ENCODE data around the gene RSF1. TPM values are rescaled to one million over a fixed set of nuclear protein-coding genes. Genes with fewer than 3 reads are reported as not detected.

Gene RSF1
- total and polyA plus RNA-seq, 2 donors (not counting 1 experiment from before 2014, with no cell fraction given) = 4.8 to 104 TPM

DNA sequence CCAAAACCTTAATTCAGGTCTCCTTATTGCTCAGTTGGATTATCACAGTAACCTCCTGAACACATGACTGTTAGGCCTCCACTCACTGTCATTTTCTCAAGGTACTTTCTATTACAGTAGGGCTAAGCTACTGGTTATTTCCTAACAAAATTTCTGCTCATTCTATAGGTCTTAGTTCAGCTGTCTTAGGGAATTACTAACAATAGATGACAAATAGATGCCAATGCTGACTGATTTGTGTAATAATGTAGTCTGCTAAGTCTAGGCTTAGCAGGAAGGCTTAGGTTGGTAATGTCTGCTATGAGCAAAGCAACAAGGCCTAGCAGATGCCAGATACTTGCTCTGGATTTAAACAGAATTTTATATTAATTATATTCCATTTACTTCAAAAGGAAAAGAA, 58.1 kb downstream of the RSF1 start:
- no peak for ATAC-seq (ENCODE audit: low read depth)
- Mint-ChIP-seq H3K4me3 (no peak overlapping the region), H3K4me1 (peaks cover 10% of the 10 kb centered on the region), H3K27ac (no peak overlapping the region), H3K27me3 (no peaks in the 10 kb centered on the region), H3K9me3 (ENCODE audit: insufficient read depth) (no peaks in the 10 kb centered on the region)
- ChIA-PET POLR2A (interaction anchor here (0.6 kb wide), 1 partner anchor 58 kb away, joined by 4 read pairs; the partner anchor contains the start of gene RSF1), CTCF (interaction anchor here (1.0 kb wide), 1 partner anchor 13 kb away, joined by 4 read pairs; no protein-coding TSS in a partner anchor)
- H3K4me1 ChIP-seq (ENCODE audit: control insufficient read depth in 2 of 2, insufficient read depth in 2 of 2, low read length in 2 of 2) = no peaks in the 10 kb centered on the region
- no peak overlapping the region for H2AFZ ChIP-seq (ENCODE audit: insufficient read depth, low read depth, low read length, poor library complexity, severe bottlenecking)
- H3K36me3 ChIP-seq (replicated peaks in 1 of 2; ENCODE audit: control extremely low read depth in 1 of 2, control insufficient read depth in 1 of 2, extremely low read depth in 1 of 2, insufficient read depth in 2 of 2, low read length in 1 of 2) = peaks cover 12 to 29% of the 10 kb centered on the region in 2 experiments
- no peak overlapping the region for H3K27ac ChIP-seq (ENCODE audit: low read length in 2 of 2)
- no peaks in the 10 kb centered on the region for H3K9me3 ChIP-seq (ENCODE audit: control extremely low read depth in 1 of 3, control insufficient read depth in 2 of 3, insufficient read depth in 1 of 3, low read length in 2 of 3)
- H4K20me1 ChIP-seq (ENCODE audit: control insufficient read depth, insufficient read depth, low read length, poor library complexity, severe bottlenecking) = peaks cover 35% of the 10 kb centered on the region
- no peak overlapping the region for H3K9ac ChIP-seq (ENCODE audit: low read length)
- TF ChIP-seq, protein P1, sequence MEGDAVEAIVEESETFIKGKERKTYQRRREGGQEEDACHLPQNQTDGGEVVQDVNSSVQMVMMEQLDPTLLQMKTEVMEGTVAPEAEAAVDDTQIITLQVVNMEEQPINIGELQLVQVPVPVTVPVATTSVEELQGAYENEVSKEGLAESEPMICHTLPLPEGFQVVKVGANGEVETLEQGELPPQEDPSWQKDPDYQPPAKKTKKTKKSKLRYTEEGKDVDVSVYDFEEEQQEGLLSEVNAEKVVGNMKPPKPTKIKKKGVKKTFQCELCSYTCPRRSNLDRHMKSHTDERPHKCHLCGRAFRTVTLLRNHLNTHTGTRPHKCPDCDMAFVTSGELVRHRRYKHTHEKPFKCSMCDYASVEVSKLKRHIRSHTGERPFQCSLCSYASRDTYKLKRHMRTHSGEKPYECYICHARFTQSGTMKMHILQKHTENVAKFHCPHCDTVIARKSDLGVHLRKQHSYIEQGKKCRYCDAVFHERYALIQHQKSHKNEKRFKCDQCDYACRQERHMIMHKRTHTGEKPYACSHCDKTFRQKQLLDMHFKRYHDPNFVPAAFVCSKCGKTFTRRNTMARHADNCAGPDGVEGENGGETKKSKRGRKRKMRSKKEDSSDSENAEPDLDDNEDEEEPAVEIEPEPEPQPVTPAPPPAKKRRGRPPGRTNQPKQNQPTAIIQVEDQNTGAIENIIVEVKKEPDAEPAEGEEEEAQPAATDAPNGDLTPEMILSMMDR (IDR thresholded peaks at IDR 0.05) = no peak
- TF ChIP-seq EZH2 (IDR thresholded peaks at IDR 0.05; ENCODE audit: borderline replicate concordance, insufficient read depth, low read depth, low read length, poor library complexity, severe bottlenecking) = no peak
- H3K4me2 ChIP-seq (replicated peaks; ENCODE audit: low read depth, low read length, poor library complexity, severe bottlenecking) = no peak overlapping the region
- DNase-seq = no peak
- intact Hi-C loops (cut with micrococcal nuclease) = no loop called here
- no peaks in the 10 kb centered on the region for H3K27me3 ChIP-seq (replicated peaks in 1 of 4; ENCODE audit: control extremely low read depth in 1 of 4, control insufficient read depth in 3 of 4, insufficient read depth in 4 of 4, low read length in 3 of 4)
- H3K4me3 ChIP-seq (ENCODE audit: control extremely low read depth in 1 of 5, extremely low read depth in 1 of 5, insufficient read depth in 1 of 5, low read depth in 2 of 5, low read length in 4 of 5) = no peak overlapping the region
- peaks cover 29% of the 10 kb centered on the region for H3K79me2 ChIP-seq (ENCODE audit: control insufficient read depth, insufficient read depth, low read length)

DNA sequence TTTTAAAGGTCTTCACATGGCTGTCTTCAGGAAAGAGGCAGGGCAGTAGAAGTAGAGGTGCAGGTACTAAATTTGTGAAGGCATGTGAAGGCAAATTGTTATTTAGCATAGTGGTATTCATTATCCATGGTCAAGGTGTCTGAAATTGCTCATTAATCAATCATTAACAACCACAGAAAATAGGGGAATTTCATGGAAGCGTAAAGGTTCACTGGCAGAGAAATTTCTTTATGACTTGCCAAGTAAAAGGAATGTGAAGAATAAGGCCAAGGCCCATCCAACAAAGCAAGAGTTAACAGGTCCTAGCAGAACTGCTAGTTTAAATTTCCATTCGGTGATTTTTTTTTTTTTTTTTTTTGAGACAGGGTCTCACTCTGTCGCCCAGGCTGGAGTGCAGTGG, 59.0 kb downstream of the RSF1 start:
- ATAC-seq (ENCODE audit: low read depth) (no peak), DNase-seq (no peak)
- H3K4me1 Mint-ChIP-seq = peaks cover 7% of the 10 kb centered on the region
- no peak for TF ChIP-seq EZH2 (IDR thresholded peaks at IDR 0.05; ENCODE audit: borderline replicate concordance, insufficient read depth, low read depth, low read length, poor library complexity, severe bottlenecking)
- TF ChIP-seq, protein P1 (IDR thresholded peaks at IDR 0.05) = no peak
- no peak overlapping the region for H3K27ac Mint-ChIP-seq
- Histone ChIP-seq H3K36me3 (replicated peaks in 1 of 2; ENCODE audit: control extremely low read depth in 1 of 2, control insufficient read depth in 1 of 2, extremely low read depth in 1 of 2, insufficient read depth in 2 of 2, low read length in 1 of 2) (peaks cover 12 to 29% of the 10 kb centered on the region in 2 experiments), H3K79me2 (ENCODE audit: control insufficient read depth, insufficient read depth, low read length) (peaks cover 30% of the 10 kb centered on the region), H2AFZ (ENCODE audit: insufficient read depth, low read depth, low read length, poor library complexity, severe bottlenecking) (no peak overlapping the region), H3K4me3 (ENCODE audit: control extremely low read depth in 1 of 5, extremely low read depth in 1 of 5, insufficient read depth in 1 of 5, low read depth in 2 of 5, low read length in 4 of 5) (no peak overlapping the region), H3K4me2 (replicated peaks; ENCODE audit: low read depth, low read length, poor library complexity, severe bottlenecking) (no peak overlapping the region), H4K20me1 (ENCODE audit: control insufficient read depth, insufficient read depth, low read length, poor library complexity, severe bottlenecking) (peaks cover 33% of the 10 kb centered on the region), H3K9me3 (ENCODE audit: control extremely low read depth in 1 of 3, control insufficient read depth in 2 of 3, insufficient read depth in 1 of 3, low read length in 2 of 3) (no peaks in the 10 kb centered on the region), H3K4me1 (ENCODE audit: control insufficient read depth in 2 of 2, insufficient read depth in 2 of 2, low read length in 2 of 2) (no peaks in the 10 kb centered on the region), H3K9ac (ENCODE audit: low read length) (no peak overlapping the region), H3K27ac (ENCODE audit: low read length in 2 of 2) (no peak overlapping the region), H3K27me3 (replicated peaks in 1 of 4; ENCODE audit: control extremely low read depth in 1 of 4, control insufficient read depth in 3 of 4, insufficient read depth in 4 of 4, low read length in 3 of 4) (no peaks in the 10 kb centered on the region)
- H3K27me3 Mint-ChIP-seq = no peaks in the 10 kb centered on the region
- ChIA-PET POLR2A (no interaction called here), CTCF (interaction anchor here (0.7 kb wide), 1 partner anchor 264 kb away, joined by 4 read pairs; no protein-coding TSS in a partner anchor)
- no peak overlapping the region for H3K4me3 Mint-ChIP-seq
- no peaks in the 10 kb centered on the region for H3K9me3 Mint-ChIP-seq (ENCODE audit: insufficient read depth)
- intact Hi-C loops (cut with micrococcal nuclease) = no loop called here
- 100% methylated on average over 1 of the region's 3 CpGs for WGBS (ENCODE audit: insufficient coverage)

Data from B cell (primary cell).